GM12874 (cell line): Measurements from ENCODE around the gene SETD3.

Source experiments
- TF ChIP-seq, protein P1 (sequence below): IDR thresholded peaks from 2 replicates; pipeline ENCODE4 v1.5.1; 2011; ENCODE audit warnings: low read depth, mild to moderate bottlenecking, control low read depth, low read length, moderate library complexity; ENCODE audit not compliant: insufficient read depth

The SETD3 gene

DNA sequence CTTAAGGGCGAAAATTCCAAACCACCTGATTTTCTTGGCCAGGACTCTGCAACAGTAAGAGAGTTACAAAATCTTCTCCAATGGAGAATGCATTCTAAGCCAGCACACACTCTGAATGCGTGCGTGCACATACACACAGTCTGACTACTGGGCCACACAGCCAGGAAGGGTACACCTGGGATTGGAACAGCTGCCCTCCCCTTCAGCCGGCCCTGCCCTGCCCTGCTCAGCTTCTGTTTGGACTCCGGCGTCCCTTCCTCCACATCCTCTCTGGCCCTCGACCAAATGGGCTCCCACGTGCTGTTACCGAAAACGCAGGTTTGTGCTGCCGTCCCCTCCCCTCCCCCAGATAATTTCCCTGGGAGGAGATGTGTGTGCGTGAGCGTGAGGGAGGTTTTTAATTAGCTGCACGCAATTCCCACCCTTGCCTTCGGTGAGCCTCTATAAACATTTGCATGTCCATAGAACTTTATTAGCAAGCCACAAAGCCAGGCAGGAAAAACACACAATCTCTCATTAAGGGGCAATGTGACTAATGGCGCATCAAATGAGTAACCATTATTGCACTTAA, 43.5 kb upstream of the SETD3 start:
- TF ChIP-seq, protein P1, sequence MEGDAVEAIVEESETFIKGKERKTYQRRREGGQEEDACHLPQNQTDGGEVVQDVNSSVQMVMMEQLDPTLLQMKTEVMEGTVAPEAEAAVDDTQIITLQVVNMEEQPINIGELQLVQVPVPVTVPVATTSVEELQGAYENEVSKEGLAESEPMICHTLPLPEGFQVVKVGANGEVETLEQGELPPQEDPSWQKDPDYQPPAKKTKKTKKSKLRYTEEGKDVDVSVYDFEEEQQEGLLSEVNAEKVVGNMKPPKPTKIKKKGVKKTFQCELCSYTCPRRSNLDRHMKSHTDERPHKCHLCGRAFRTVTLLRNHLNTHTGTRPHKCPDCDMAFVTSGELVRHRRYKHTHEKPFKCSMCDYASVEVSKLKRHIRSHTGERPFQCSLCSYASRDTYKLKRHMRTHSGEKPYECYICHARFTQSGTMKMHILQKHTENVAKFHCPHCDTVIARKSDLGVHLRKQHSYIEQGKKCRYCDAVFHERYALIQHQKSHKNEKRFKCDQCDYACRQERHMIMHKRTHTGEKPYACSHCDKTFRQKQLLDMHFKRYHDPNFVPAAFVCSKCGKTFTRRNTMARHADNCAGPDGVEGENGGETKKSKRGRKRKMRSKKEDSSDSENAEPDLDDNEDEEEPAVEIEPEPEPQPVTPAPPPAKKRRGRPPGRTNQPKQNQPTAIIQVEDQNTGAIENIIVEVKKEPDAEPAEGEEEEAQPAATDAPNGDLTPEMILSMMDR, result no peak

DNA sequence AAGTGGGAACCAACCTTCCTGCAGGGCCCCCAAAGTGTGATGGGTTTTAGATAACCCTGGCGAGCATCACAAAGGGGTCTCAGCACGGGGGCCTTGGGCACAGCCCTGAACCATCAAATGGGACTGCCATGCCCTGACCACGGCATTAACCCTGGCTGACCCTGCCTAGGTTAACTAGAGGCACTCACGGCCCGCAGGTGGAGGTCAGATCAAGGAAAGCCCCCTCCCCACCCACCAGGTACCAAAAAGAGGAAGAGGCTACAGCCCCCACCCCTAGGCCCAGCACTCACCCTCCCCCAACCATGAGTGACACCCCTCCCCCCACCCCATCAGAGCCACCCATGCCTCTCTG, 43.0 kb upstream of the SETD3 start:
- TF ChIP-seq, protein P1, result no peak

DNA sequence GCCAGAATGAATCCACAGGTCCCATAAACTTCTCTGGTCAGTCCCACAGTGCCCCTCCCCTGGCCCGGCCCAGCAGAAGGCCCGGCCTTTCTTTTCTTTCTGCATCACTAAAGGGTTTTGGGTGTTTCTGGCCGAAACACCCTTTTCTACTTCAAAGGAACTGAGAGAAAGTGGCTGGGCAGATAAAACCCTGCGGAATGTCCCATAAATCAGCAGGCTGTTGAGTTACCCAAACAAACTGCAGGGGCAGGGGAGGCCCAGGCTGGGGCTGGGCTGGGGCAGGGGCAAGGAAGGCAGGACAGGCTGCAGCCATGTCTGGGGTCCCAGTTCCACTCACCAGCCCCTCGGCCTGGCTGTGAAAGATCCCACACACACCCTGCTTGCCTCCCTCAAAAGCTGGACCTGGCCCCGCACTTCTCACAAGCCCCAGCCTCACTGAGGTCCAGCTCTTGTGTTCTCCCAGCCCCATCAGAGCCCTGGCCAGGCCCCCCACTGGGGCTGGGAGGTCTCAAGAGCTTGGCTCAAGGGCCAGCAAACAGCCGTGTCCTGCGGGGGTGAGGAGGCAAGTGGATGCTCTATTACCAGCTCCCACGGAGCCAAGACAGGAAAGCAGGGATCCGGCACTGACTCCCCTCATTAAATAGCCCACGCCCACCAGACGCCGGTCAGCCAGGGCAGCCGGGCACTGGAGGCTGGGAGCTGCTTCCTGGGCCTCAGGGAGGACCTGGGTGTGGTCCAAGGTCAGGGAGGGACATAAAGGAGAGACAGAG, 42.5 kb upstream of the SETD3 start:
- TF ChIP-seq, protein P1, result no peak

DNA sequence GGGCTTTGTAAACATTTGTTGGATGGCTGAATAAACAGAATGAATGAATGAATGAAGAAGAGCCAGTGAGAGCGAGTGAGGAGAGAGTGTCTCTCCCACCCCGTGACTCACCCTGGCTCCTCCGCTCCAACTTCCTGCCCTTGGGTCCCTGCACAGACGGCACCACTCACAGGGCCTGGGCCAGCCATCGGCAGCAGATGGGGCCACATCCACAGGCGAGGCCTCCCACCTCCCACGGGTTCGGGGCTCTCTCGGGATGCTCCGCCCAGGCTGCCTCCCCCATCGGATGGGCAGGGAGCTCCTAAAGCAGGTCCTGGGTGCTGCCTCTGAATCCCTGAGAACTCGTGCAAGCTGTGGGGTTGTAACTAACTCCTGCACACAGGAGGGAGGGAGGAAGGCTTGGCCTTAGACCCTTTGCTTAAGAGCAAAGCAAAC, 41.8 kb upstream of the SETD3 start:
- TF ChIP-seq, protein P1, result no peak

DNA sequence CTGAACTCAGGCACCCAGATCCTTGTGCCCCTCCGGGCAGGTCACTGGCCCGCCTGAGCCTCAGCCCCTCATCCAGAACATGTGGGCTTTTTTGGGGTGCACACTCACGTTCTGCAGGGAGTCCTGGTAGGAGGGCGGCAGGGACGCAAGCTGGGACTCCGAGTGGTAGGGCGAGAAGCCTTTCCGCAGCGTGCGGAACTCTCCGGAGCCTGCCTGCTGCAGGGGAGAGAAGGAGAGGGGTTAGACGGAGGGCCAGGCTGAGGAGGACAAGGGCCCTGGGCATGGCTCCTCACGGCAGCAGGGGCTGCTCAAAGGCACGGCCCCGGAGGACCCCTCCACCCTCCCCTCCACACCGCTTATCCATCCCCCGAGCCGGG, 41.4 kb upstream of the SETD3 start:
- TF ChIP-seq, protein P1, result no peak

DNA sequence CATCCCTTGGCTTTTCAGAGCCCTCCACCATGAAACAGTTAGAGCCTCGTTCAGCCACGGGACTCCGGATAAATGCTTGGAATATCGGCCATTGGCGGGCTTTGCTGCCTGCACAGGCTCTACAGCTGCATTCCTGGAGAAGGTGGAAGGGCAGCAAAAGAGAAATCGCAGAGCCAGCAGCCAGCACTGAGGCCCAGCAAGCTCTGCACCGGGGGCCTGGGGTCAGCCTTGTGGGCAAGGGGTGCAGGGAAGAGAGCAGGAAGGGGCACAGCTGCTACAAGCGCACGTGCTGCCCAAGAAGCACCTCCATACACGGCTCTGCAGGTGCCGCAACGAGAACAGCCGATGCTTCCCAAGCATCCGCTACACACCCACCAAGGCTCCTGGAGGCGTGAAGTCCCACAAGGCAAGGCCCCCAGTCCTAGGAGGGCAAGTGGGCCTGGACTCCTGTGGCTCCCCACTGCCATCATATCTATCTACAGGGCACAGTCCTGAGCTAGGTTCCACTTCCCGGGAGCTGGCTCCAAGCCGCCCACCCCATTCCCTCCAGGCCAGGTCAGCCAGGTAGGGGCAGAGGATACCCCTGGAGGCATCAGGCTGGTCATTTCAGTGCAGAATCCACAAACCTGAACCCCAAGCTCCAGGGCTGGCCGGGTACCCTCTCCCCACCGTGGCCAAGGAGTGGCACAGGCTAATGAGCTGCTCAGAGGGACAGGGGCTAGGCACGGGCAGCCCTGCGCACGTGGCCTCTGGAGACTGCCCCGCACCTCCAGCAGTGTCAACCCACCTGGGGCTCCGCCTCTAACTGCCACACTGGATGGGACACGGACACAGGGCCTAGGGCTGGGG, 40.7 kb upstream of the SETD3 start:
- TF ChIP-seq, protein P1, result no peak

DNA sequence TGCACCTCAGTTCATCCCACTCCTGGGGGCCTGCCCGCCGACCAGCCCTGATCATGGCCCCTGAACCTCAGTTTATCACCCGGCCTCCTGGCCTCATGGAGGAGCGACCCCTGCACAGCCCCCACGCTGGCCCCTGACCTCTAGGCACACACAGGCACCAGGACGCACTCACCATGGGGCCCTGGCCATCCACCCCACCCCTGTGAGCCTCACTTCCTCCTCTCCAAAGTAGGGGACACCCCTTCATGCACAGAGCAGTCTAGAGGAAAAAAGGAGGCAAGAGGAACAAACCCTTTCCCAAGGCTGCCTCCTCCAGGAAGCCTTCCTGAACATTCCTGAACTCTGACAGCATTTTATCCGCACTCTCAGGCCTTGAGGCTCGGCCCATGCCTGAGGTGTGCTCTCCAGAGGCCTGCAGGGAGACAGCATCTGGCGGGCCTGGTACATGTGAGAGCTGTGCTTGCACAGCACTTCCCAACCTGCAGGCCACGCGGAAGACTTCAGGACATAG, 40.0 kb upstream of the SETD3 start:
- TF ChIP-seq, protein P1, result no peak
